Spleen (tissue), 11 donors: Measurements from ENCODE around the gene PHF21B. TPM values are rescaled to one million over a fixed set of nuclear protein-coding genes. Genes with fewer than 3 reads are reported as not detected.

Experiments
- DNase-seq: peaks from one replicate; pipeline ENCODE4 v3.0.0-alpha.2; 2020
- H3K27ac ChIP-seq, 8 donors: fragments of 200-600 bp; sonication (generic) in 7 of 8; 1 replicate in 4 of 8; 2 replicates in 4 of 8; pipeline versions ENCODE4 v1.5.0 to v1.8.0; 2016 to 2021; ENCODE audit warnings: inconsistent platforms in 4 of 8, mild to moderate bottlenecking in 4 of 8, moderate library complexity in 1 of 8
- H3K27me3 ChIP-seq, 7 donors: fragments of 200-600 bp; sonication (generic) in 6 of 7; replicated peaks in 1 of 7; 1 replicate in 4 of 7; 2 replicates in 3 of 7; pipeline versions ENCODE4 v1.5.0 to v1.8.0; 2016 to 2021; ENCODE audit warnings: inconsistent platforms in 3 of 7, mild to moderate bottlenecking in 1 of 7
- H3K36me3 ChIP-seq, 6 donors: fragments of 200-600 bp; sonication (generic) in 5 of 6; 1 replicate in 4 of 6; 2 replicates in 2 of 6; pipeline versions ENCODE4 v1.5.0 to v1.8.0; 2016 to 2021; ENCODE audit warnings: inconsistent platforms in 2 of 6
- H3K4me1 ChIP-seq, 6 donors: fragments of 200-600 bp; sonication (generic) in 5 of 6; 1 replicate in 3 of 6; 2 replicates in 3 of 6; pipeline versions ENCODE4 v1.5.0 to v1.8.0; 2016 to 2021; ENCODE audit warnings: inconsistent platforms in 3 of 6
- H3K4me3 ChIP-seq, 8 donors: fragments of 200-600 bp; sonication (generic) in 7 of 8; 1 replicate in 4 of 8; 2 replicates in 4 of 8; pipeline versions ENCODE4 v1.5.0 to v1.8.0; 2016 to 2021; ENCODE audit warnings: inconsistent platforms in 4 of 8, mild to moderate bottlenecking in 4 of 8, moderate library complexity in 2 of 8
- H3K9me3 ChIP-seq, 8 donors: fragments of 200-600 bp; sonication (generic) in 7 of 8; 1 replicate in 4 of 8; 2 replicates in 4 of 8; pipeline versions ENCODE4 v1.5.0 to v1.8.0; 2016 to 2021; ENCODE audit warnings: inconsistent platforms in 4 of 8
- CTCF ChIP-seq, 11 experiments: fragments of 200-600 bp in 7 of 11; fragments of 450-650 bp in 4 of 11; sonication (generic) in 4 of 11; IDR thresholded peaks in 8 of 11; conservative IDR thresholded peaks in 3 of 11; 1 replicate in 7 of 11; 2 replicates in 4 of 11; pipeline versions ENCODE4 v1.4.0 to v1.8.0; 2016 to 2021; ENCODE audit warnings: antibody characterized with exemption in 11 of 11, inconsistent platforms in 4 of 11, mild to moderate bottlenecking in 1 of 11
- POLR2A ChIP-seq, 3 donors: fragments of 450-650 bp; IDR thresholded peaks; one replicate each; pipeline ENCODE4 v1.5.1; 2017; ENCODE audit warnings: antibody characterized with exemption in 3 of 3, mild to moderate bottlenecking in 1 of 3
- POLR2AphosphoS5 ChIP-seq, 3 donors: sonication (generic); formaldehyde crosslinking; IDR thresholded peaks; one replicate each; pipeline ENCODE4 v1.5.1; 2017; ENCODE audit warnings: antibody characterized with exemption in 3 of 3
- WGBS, 5 donors: extraction: QIAGEN DNeasy Blood & Tissue Kit in 3 of 5; methylation state at CpG; one replicate each; pipeline versions ENCODE4 v1.1.5 to v1.1.7; 2013 to 2018; 5-methylcytosine and 5-hydroxymethylcytosine counted together
- intact Hi-C: fragments of 100-400 bp; cut with DNase I; formaldehyde crosslinking; loops from one replicate; pipeline ENCODE4 v1.15.0; 2023; ENCODE audit warnings: low total_unique reads
- polyA plus RNA-seq, 3 donors: library from polyadenylated mRNA; stranded (reverse); fragments of 200-250 nt; gene quantifications; one replicate each; pipeline ENCODE4 v1.2.1, GENCODE V29; 2013
- total RNA-seq, 7 donors: library from RNA; depleted of rRNA in 3 of 7; stranded (reverse); fragments of >200 nt in 3 of 7; fragmentation: NEBNext Ultra II Directional in 4 of 7; extraction: Animal tissue kit (Norgen Biotek cat#: 25700) in 4 of 7; gene quantifications; one replicate each; pipeline versions ENCODE4 v1.1.0 to v1.2.1, GENCODE V29; 2016 to 2021
- donor health status: healthy with polysubstance abuse.
- donor health status: DM: no; HTN: no; CAD: no; lungs with moderate emphysema.
- donor health status: DM: no; HTN: no; CAD: no.
- donor health status: Bipolar disorder and iron deficiency.
- donor health status: healthy.
- donor health status: DM: no; HTN: no; CAD: no.
- donor health status: DM: yes; HTN: yes; CAD: no.

The PHF21B gene
- total and polyA plus RNA-seq, 10 donors: 0.03 to 0.46 (median 0.09) TPM; not detected in 4

GRCh38 chr22:44996648-44997047 is 13.2 kb downstream of the PHF21B start:
- no peak for DNase-seq
- Histone ChIP-seq H3K27ac (no peak overlapping the region), H3K4me3 (no peak overlapping the region), H3K36me3 (no peaks in the 10 kb centered on the region), H3K27me3 (peaks cover 0 to 78% (median 0%) of the 10 kb centered on the region in 7 donors), H3K4me1 (no peaks in the 10 kb centered on the region), H3K9me3 (no peaks in the 10 kb centered on the region)
- intact Hi-C loops: no loop called here
- WGBS, 5 donors: 90 to 95% (median 91%) methylated on average over 16 of the region's 16 CpGs
- TF ChIP-seq CTCF (IDR thresholded peaks at IDR 0.05 in 8 of 11, conservative IDR thresholded peaks at IDR 0.05 in 3 of 11) (no peak), POLR2A (IDR thresholded peaks at IDR 0.05) (no peak), POLR2AphosphoS5 (IDR thresholded peaks at IDR 0.05) (no peak)

- H3K4me3 ChIP-seq: no peak overlapping the region
- H3K36me3 ChIP-seq: no peaks in the 10 kb centered on the region
- intact Hi-C loops: no loop called here
- no peaks in the 10 kb centered on the region for H3K4me1 ChIP-seq
- WGBS, 5 donors: 81 to 100% (median 91%) methylated on average over 1 to 9 of the region's 9 CpGs
- no peak for DNase-seq
- no peak overlapping the region for H3K27ac ChIP-seq
- TF ChIP-seq POLR2A (IDR thresholded peaks at IDR 0.05) (no peak), CTCF (IDR thresholded peaks at IDR 0.05 in 8 of 11, conservative IDR thresholded peaks at IDR 0.05 in 3 of 11) (no peak), POLR2AphosphoS5 (IDR thresholded peaks at IDR 0.05) (no peak)
- no peaks in the 10 kb centered on the region for H3K9me3 ChIP-seq
- H3K27me3 ChIP-seq: peaks cover 0 to 78% (median 1%) of the 10 kb centered on the region in 7 donors
Observed at GRCh38 chr22:44996120-44996519, 13.7 kb downstream of the PHF21B start.

- no peaks in the 10 kb centered on the region for H3K4me1 ChIP-seq
- TF ChIP-seq POLR2A (IDR thresholded peaks at IDR 0.05) (no peak), POLR2AphosphoS5 (IDR thresholded peaks at IDR 0.05) (no peak), CTCF (IDR thresholded peaks at IDR 0.05 in 8 of 11, conservative IDR thresholded peaks at IDR 0.05 in 3 of 11) (no peak)
- intact Hi-C loops: no loop called here
- 67 to 81% (median 73%) methylated on average over 13 to 14 of the region's 14 CpGs for WGBS, 5 donors
- DNase-seq: no peak
- H3K36me3 ChIP-seq: no peaks in the 10 kb centered on the region
- H3K9me3 ChIP-seq: no peaks in the 10 kb centered on the region
- H3K27me3 ChIP-seq: peaks cover 0 to 78% (median 0%) of the 10 kb centered on the region in 7 donors
- H3K4me3 ChIP-seq: no peak overlapping the region
- no peak overlapping the region for H3K27ac ChIP-seq
Observed at GRCh38 chr22:44995715-44996114, 14.1 kb downstream of the PHF21B start.

GRCh38 chr22:44995105-44995514 is 14.7 kb downstream of the PHF21B start:
- no peaks in the 10 kb centered on the region for H3K9me3 ChIP-seq
- H3K27ac ChIP-seq: no peak overlapping the region
- TF ChIP-seq POLR2AphosphoS5 (IDR thresholded peaks at IDR 0.05) (no peak), POLR2A (IDR thresholded peaks at IDR 0.05) (no peak), CTCF (IDR thresholded peaks at IDR 0.05 in 8 of 11, conservative IDR thresholded peaks at IDR 0.05 in 3 of 11) (no peak)
- intact Hi-C loops: no loop called here
- no peaks in the 10 kb centered on the region for H3K36me3 ChIP-seq
- no peak overlapping the region for H3K4me3 ChIP-seq
- H3K27me3 ChIP-seq: peaks cover 0 to 79% (median 0%) of the 10 kb centered on the region in 7 donors
- WGBS, 5 donors: 38 to 53% (median 48%) methylated on average over 7 of the region's 7 CpGs
- H3K4me1 ChIP-seq: no peaks in the 10 kb centered on the region
- no peak for DNase-seq
